Lung (tissue), 12 donors: Measurements from ENCODE around the gene GNB5. TPM values are rescaled to one million over a fixed set of nuclear protein-coding genes. Genes with fewer than 3 reads are reported as not detected.

ENCODE experiments used
- ATAC-seq: fragments of 200-7000 bp; cut with Tn5 transposase; one replicate; pipeline ENCODE4 v1.9.1; 2020; ENCODE audit warnings: moderate number of reproducible peaks; ENCODE audit not compliant: insufficient read depth, low FRiP score
- DNase-seq, 3 donors: peaks; one replicate each; pipeline ENCODE4 v3.0.0-alpha.2; 2013 to 2017
- H3K27ac ChIP-seq, 2 donors: one replicate each; pipeline ENCODE4 v1.5.1; 2013; ENCODE audit warnings: mild to moderate bottlenecking in 2 of 2, moderate library complexity in 2 of 2, control low read depth in 1 of 2, inconsistent platforms in 1 of 2, low read depth in 1 of 2, low read length in 1 of 2
- H3K27me3 ChIP-seq, 3 donors: one replicate each; pipeline ENCODE4 v1.5.1; 2013; ENCODE audit warnings: low read length in 2 of 3; ENCODE audit not compliant: control insufficient read depth in 3 of 3, insufficient read depth in 3 of 3
- H3K36me3 ChIP-seq, 4 donors: one replicate each; pipeline ENCODE4 v1.5.1; 2013; ENCODE audit warnings: low read length in 4 of 4, mild to moderate bottlenecking in 1 of 4, moderate library complexity in 1 of 4; ENCODE audit not compliant: control insufficient read depth in 4 of 4, insufficient read depth in 4 of 4
- H3K4me1 ChIP-seq, 5 donors: one replicate each; pipeline ENCODE4 v1.5.1; 2013; ENCODE audit warnings: low read length in 5 of 5, mild to moderate bottlenecking in 2 of 5, moderate library complexity in 1 of 5; ENCODE audit not compliant: control insufficient read depth in 5 of 5, insufficient read depth in 5 of 5
- H3K4me3 ChIP-seq: one replicate; pipeline ENCODE4 v1.5.1; 2013; ENCODE audit warnings: mild to moderate bottlenecking, control low read depth, moderate library complexity
- H3K9ac ChIP-seq, 2 donors: one replicate each; pipeline ENCODE4 v1.5.1; 2013; ENCODE audit warnings: low read length in 2 of 2, control low read depth in 1 of 2; ENCODE audit not compliant: insufficient read depth in 1 of 2
- H3K9me3 ChIP-seq, 4 donors: one replicate each; pipeline ENCODE4 v1.5.1; 2013; ENCODE audit warnings: low read length in 3 of 4, mild to moderate bottlenecking in 1 of 4, moderate library complexity in 1 of 4; ENCODE audit not compliant: control insufficient read depth in 4 of 4, insufficient read depth in 3 of 4
- WGBS, 2 donors: extraction: QIAGEN DNeasy Blood & Tissue Kit; methylation state at CpG; one replicate each; pipeline ENCODE4 v1.1.7; 2013; 5-methylcytosine and 5-hydroxymethylcytosine counted together
- polyA plus RNA-seq, 2 donors: library from polyadenylated mRNA; stranded (reverse); fragments of 200-250 nt; gene quantifications; one replicate each; pipeline ENCODE4 v1.2.1, GENCODE V29; 2013
- total RNA-seq, 2 donors: library from RNA; depleted of rRNA in 1 of 2; stranded (reverse); fragments of >200 nt in 1 of 2; gene quantifications; one replicate each; pipeline ENCODE4 v1.2.1, GENCODE V29; 2014 to 2021
- TF ChIP-seq, protein P1 (sequence below): IDR thresholded peaks from 2 replicates; pipeline ENCODE4 v1.5.1; 2012; ENCODE audit warnings: mild to moderate bottlenecking; ENCODE audit errors: control extremely low read depth, extremely low read depth
- donor health status: control.
- donor health status: control.
- donor health status: Bipolar disorder and iron deficiency.
- donor health status: healthy.
- donor health status: DM: yes; HTN: yes; CAD: no.

Gene GNB5
- total and polyA plus RNA-seq, 4 donors: 8.0 to 21.5 (median 11.2) TPM

DNA sequence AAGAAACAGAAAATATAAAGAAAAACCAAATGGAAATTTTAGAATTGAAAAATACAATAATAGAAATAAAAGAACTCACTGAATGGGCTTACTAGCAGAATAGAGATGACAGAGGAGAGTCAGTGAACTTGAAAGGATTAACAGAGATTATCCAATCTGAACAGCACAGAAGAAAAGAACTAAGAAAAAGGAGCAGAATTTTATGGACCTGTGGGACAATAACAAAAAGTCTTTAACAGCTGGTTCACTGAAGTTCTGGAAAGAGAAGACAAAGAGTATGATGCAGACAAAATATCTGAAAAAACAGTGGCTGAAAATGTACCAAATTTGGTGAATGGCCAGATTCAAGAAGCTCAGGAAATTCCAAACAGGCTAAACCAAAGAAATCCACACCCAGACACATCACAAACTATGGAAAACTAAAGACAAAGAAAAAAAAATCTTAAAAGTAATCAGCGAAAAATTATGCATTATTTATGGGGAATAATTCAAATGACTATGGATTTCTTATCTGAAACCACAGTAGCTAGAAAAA, 9.7 kb upstream of the GNB5 start:
- H3K9ac ChIP-seq: no peak overlapping the region
- H3K4me1 ChIP-seq: no peaks in the 10 kb centered on the region
- no peaks in the 10 kb centered on the region for H3K9me3 ChIP-seq
- peaks cover 0 to 7% (median 0%) of the 10 kb centered on the region in 4 donors for H3K36me3 ChIP-seq
- TF ChIP-seq, protein P1, sequence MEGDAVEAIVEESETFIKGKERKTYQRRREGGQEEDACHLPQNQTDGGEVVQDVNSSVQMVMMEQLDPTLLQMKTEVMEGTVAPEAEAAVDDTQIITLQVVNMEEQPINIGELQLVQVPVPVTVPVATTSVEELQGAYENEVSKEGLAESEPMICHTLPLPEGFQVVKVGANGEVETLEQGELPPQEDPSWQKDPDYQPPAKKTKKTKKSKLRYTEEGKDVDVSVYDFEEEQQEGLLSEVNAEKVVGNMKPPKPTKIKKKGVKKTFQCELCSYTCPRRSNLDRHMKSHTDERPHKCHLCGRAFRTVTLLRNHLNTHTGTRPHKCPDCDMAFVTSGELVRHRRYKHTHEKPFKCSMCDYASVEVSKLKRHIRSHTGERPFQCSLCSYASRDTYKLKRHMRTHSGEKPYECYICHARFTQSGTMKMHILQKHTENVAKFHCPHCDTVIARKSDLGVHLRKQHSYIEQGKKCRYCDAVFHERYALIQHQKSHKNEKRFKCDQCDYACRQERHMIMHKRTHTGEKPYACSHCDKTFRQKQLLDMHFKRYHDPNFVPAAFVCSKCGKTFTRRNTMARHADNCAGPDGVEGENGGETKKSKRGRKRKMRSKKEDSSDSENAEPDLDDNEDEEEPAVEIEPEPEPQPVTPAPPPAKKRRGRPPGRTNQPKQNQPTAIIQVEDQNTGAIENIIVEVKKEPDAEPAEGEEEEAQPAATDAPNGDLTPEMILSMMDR: no peak
- no peak overlapping the region for H3K27ac ChIP-seq
- WGBS, 2 donors: 90 to 91% methylated on average over 1 of the region's 1 CpG
- ATAC-seq (no peak), DNase-seq (no peak)
- H3K4me3 ChIP-seq: no peak overlapping the region
- no peaks in the 10 kb centered on the region for H3K27me3 ChIP-seq

DNA sequence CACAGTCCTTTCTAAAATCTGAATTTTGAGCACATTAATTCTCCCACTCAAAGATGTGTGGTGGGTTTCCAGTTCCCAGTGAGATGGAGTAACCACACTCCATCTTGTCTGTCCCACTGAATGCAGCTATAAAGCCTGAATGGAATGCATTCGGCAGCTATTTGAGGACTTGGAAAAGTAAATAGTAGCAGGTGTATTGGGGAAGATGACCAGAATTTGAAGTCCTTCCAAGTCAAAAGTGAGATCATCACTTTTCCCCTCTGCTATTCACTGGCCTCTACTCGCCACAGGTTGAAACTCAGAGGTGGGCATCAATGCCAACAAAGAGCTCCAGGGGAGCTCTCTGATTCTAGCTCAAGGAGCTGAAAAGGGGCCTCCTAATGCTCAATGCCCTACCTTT, 8.1 kb upstream of the GNB5 start:
- no peaks in the 10 kb centered on the region for H3K27me3 ChIP-seq
- no peaks in the 10 kb centered on the region for H3K9me3 ChIP-seq
- 82 to 94% methylated on average over 2 of the region's 2 CpGs for WGBS, 2 donors
- ATAC-seq (no peak), DNase-seq (no peak)
- no peak overlapping the region for H3K9ac ChIP-seq
- H3K27ac ChIP-seq: no peak overlapping the region
- peaks cover 0 to 1% (median 0%) of the 10 kb centered on the region in 4 donors for H3K36me3 ChIP-seq
- no peaks in the 10 kb centered on the region for H3K4me1 ChIP-seq
- H3K4me3 ChIP-seq: no peak overlapping the region
- TF ChIP-seq, protein P1: no peak

DNA sequence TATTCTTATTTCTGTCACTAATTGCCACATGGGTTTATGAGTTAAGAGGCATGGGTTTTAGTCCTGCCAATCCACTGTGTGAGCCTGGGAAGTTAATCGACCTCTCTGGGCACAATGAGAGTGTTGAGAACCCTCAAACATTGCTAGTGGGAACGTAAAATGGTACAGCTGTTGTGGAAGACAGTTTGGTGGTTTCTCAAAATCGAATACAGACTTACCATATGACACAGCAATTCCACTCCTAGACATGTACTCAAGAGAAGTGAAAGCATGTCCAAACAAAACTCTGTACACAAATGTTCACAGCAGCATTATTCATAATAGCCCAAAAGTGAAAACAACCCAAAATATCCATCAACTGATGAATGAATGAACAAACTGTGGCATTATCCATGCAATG, 5.7 kb upstream of the GNB5 start:
- no peaks in the 10 kb centered on the region for H3K27me3 ChIP-seq
- no peak for DNase-seq
- H3K4me3 ChIP-seq: no peak overlapping the region
- no peak overlapping the region for H3K27ac ChIP-seq
- no peaks in the 10 kb centered on the region for H3K9me3 ChIP-seq
- WGBS, 2 donors: 71% methylated on average over 3 of the region's 3 CpGs
- TF ChIP-seq, protein P1: no peak
- peaks cover 0 to 2% (median 0%) of the 10 kb centered on the region in 4 donors for H3K36me3 ChIP-seq
- H3K4me1 ChIP-seq: peaks cover 0 to under 1% (median 0%) of the 10 kb centered on the region in 5 donors
- ATAC-seq: no peak
- no peak overlapping the region for H3K9ac ChIP-seq

DNA sequence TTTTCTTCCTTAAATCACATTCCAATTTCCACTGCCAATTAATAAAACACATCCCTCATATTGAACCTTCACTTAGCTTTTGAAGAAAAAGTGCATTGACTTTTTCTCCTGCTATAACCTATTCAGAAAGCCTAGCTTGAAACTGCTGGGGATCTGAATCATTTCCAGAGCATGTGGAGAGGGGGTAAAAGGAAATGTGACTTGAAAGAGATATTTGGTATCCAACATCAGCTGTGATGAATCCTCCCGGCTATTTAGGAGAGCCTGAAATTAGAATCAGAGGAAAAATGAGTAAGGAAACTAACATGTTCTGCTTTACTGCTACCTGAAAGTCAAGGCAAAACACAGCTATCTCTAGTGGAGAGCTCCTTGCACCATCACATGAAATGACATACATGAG, 2.6 kb upstream of the GNB5 start:
- H3K36me3 ChIP-seq: peaks cover 0 to 2% (median 0%) of the 10 kb centered on the region in 4 donors
- TF ChIP-seq, protein P1: no peak
- ATAC-seq: no peak
- WGBS, 2 donors: 79 to 93% methylated on average over 1 of the region's 1 CpG
- no peak overlapping the region for H3K9ac ChIP-seq
- DNase-seq: no peak
- H3K4me3 ChIP-seq: no peak overlapping the region
- no peak overlapping the region for H3K27ac ChIP-seq
- H3K9me3 ChIP-seq: peaks cover 0 to 2% (median 0%) of the 10 kb centered on the region in 4 donors
- H3K27me3 ChIP-seq: no peaks in the 10 kb centered on the region
- peaks cover 0 to 6% (median 0%) of the 10 kb centered on the region in 5 donors for H3K4me1 ChIP-seq
